GM12891 (cell line): Measurements from ENCODE around the gene JAZF1.

Experiments used
- DNase-seq: peaks from one replicate; pipeline ENCODE4 v3.0.0; 2011; ENCODE audit warnings: low spot score; ENCODE audit not compliant: insufficient read length
- FAIRE-seq: peaks from 2 replicates; lab custom pipeline; 2011; peaks lifted over from hg19 to GRCh38; lab: Jason Lieb, UNC
- PAX5 ChIP-seq: IDR thresholded peaks from 2 replicates; pipeline ENCODE4 v1.6.1; 2011; ENCODE audit warnings: low read length, moderate library complexity, mild to moderate bottlenecking; ENCODE audit not compliant: insufficient read depth, severe bottlenecking
- POLR2A ChIP-seq: IDR thresholded peaks from 2 replicates; pipeline ENCODE4 v1.6.1; 2011; ENCODE audit warnings: low read depth, low read length, control low read depth
- POLR2AphosphoS5 ChIP-seq: IDR thresholded peaks from 2 replicates; pipeline ENCODE4 v1.6.1; 2011; ENCODE audit warnings: low read depth, low read length, control low read depth
- POU2F2 ChIP-seq: IDR thresholded peaks from 2 replicates; pipeline ENCODE4 v1.6.1; 2011; ENCODE audit warnings: low read depth, mild to moderate bottlenecking, control low read depth, low read length, moderate library complexity
- SPI1 ChIP-seq: IDR thresholded peaks from 2 replicates; pipeline ENCODE4 v1.6.1; 2011; ENCODE audit warnings: low read depth, low read length, control low read depth
- TAF1 ChIP-seq: IDR thresholded peaks from 2 replicates; pipeline ENCODE4 v1.6.1; 2011; ENCODE audit warnings: low read depth, low read length, control low read depth

The JAZF1 gene

DNA sequence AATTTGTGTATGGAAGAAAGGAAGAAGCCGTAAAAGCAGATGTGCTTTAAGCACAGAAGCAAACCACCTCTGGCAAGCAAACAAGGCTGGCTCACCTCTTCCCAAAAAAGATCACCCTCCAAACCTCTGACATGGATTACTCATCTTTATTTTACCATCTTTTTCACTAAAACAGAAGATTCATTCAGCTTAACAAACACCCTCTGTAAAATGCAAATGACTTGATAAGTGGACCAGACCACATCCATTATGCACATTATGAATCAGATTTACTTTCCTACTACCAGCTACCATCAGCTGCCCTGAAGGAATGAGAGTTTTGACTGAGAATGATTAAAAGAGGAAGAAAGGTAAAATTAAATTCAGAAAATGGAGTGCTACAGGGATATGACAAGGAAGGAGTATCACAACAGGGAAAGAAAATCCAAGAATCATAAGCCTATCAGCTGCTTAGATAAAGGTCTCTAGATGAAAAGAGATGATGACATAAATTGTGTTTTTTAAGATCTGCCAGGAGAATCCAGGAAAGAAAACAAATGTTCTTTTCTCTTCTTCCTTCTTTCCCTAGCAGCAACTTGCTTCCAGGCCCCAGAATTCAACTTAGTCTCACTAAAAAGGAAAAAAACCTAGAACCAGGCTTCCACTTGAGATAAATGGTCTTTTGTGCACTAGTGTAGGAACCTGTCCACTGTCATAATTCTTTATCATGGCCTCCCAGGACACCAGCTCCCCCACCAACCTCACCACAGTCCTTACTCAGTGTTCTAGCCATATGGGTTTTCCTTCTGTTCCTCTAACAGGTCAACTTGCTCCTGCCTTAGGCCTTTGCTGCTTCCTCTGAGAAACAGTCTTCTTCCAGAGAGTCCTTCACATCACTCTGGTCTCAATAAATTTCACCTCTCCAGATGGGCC lies 47.4 kb downstream of the JAZF1 start:
- DNase-seq (no peak), FAIRE-seq (no peak)
- no peak for TF ChIP-seq POLR2A

GRCh38 chr7:28130277-28130676 lies 50.3 kb downstream of the JAZF1 start:
- DNase-seq (no peak), FAIRE-seq (no peak)
- TF ChIP-seq PAX5 (no peak), POU2F2 (no peak), TAF1 (no peak), POLR2A (no peak), POLR2AphosphoS5 (no peak), SPI1 (no peak)

DNA sequence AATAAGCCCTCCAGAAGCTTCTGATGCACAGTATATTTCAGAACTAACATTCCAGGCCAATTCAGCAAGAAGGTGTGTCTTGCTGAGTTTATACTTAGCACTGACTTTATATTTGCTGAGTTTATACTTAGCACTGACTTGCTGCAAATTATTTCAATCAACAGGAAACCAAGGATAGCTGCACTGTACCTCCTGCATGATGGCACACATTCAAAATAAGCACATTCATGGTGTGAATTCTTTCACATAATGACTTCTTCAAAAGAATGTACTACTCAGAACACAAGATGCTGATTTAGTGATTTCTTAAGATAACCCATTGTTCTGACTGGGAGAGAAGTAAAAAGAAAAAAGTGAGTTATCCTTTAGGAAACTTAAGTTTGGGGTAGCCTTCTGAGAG lies 52.0 kb downstream of the JAZF1 start:
- FAIRE-seq (no peak), DNase-seq (no peak)
- no peak for TF ChIP-seq POU2F2
- TF ChIP-seq POLR2A = no peak
- no peak for TF ChIP-seq SPI1
- no peak for TF ChIP-seq POLR2AphosphoS5
- no peak for TF ChIP-seq TAF1
- TF ChIP-seq PAX5 = no peak

GRCh38 chr7:28126410-28127041 lies 54.1 kb downstream of the JAZF1 start:
- FAIRE-seq = no peak
- TF ChIP-seq POLR2A = no peak
- TF ChIP-seq PAX5 = no peak
- no peak for TF ChIP-seq TAF1
- no peak for TF ChIP-seq SPI1
- TF ChIP-seq POLR2AphosphoS5 = no peak
- TF ChIP-seq POU2F2 = no peak
- no peak for DNase-seq

- no peak for FAIRE-seq
- no peak for DNase-seq
- no peak for TF ChIP-seq SPI1
Measured at GRCh38 chr7:28125431-28126409, 54.9 kb downstream of the JAZF1 start.

GRCh38 chr7:28124413-28124812 lies 56.2 kb downstream of the JAZF1 start:
- DNase-seq (no peak), FAIRE-seq (no peak)
- TF ChIP-seq TAF1 = no peak
- no peak for TF ChIP-seq POLR2AphosphoS5
- no peak for TF ChIP-seq SPI1
- no peak for TF ChIP-seq POLR2A
- no peak for TF ChIP-seq PAX5
- no peak for TF ChIP-seq POU2F2

DNA sequence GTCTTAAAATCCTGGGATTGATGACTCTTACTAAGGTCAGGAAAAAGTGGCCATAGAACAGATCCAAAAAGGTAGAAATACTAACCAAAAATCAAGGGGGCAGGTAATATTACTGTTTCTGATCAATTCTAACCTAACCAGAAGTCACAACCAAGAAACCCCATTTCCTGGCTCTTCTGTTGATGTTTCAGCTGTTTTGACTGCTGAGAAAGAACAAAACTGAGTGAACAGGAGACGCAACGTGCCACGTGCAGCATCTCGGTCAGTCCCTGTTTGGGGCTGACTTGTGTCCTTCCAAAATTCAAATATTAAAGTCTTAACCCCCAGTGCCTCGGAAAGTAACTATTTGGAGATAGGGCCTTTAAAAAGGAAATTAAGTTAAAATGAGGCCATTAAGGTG lies 56.8 kb downstream of the JAZF1 start:
- TF ChIP-seq TAF1 (no peak), POLR2A (no peak), PAX5 (no peak), SPI1 (no peak), POU2F2 (no peak), POLR2AphosphoS5 (no peak)
- no peak for FAIRE-seq
- DNase-seq = no peak

DNA sequence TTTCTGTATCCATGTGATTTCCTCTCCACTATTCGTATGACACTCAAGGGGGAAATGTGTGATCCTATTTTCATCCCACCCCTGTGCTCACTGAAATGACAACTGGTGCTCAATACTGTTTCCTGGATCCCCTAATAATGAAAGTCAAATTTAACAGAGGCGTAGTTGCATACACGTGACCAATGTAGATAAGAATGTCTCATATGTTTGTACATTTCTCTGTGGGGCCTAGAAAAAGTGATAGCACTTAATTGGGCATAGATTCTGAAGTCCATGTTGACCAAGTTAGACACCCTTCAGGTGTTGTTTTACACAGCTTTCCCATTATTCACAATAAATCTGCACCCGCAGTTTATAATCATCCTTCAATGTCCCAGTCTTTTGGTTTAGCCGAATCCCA lies 59.1 kb downstream of the JAZF1 start:
- FAIRE-seq (no peak), DNase-seq (no peak)
- TF ChIP-seq TAF1 (no peak), SPI1 (no peak), POLR2AphosphoS5 (no peak), PAX5 (no peak), POU2F2 (no peak), POLR2A (no peak)

GRCh38 chr7:28116041-28116440 lies 64.6 kb downstream of the JAZF1 start:
- DNase-seq (no peak), FAIRE-seq (no peak)
- no peak for TF ChIP-seq POU2F2
